PC-3 (cell line): ENCODE results near the gene DCAF6. TPM values are rescaled to one million over a fixed set of nuclear protein-coding genes. Genes with fewer than 3 reads are reported as not detected.

ENCODE experiments used
- ATAC-seq: fragments of 200-7000 bp; cut with Tn5 transposase; 2 replicates; pipeline ENCODE4 v1.9.1; 2020; ENCODE audit warnings: mild to moderate bottlenecking, moderate library complexity
- BruUV-seq: library from RNA; stranded (reverse); fragments of 400-500 nt; replicated peaks from 2 replicates; lab custom pipeline; 2021; lab: Mats Ljungman, UMichigan
- CTCF ChIA-PET: fragments of 300-600 bp; sonication (Branson Sonifier 250); formaldehyde crosslinking; loops from one replicate; lab custom pipeline; 2022; ENCODE audit warnings: antibody characterized with exemption; lab: Charles Lee
- POLR2A ChIA-PET: fragments of 300-600 bp; sonication (Branson Sonifier 250); formaldehyde crosslinking; loops from one replicate; lab custom pipeline; 2022; ENCODE audit warnings: antibody characterized with exemption; ENCODE audit not compliant: unreplicated experiment; lab: Charles Lee
- DNase-seq: peaks from one replicate; pipeline ENCODE4 v3.0.0-alpha.2; 2015
- H2AFZ ChIP-seq: fragments of 300-600 bp; sonication (generic); 2 replicates; pipeline ENCODE4 v1.6.0; 2016; ENCODE audit warnings: antibody characterized with exemption, low read length
- H3F3A ChIP-seq: fragments of 300-600 bp; sonication (generic); one replicate; pipeline ENCODE4 v1.6.0; 2017; ENCODE audit warnings: antibody characterized with exemption, low read length, control low read depth, mild to moderate bottlenecking; ENCODE audit not compliant: unreplicated experiment
- H3K27ac ChIP-seq: fragments of 300-600 bp; sonication (generic); 2 replicates; pipeline ENCODE4 v1.5.1; 2016; ENCODE audit warnings: mild to moderate bottlenecking, low read length
- H3K27me3 ChIP-seq: fragments of 300-600 bp; sonication (generic); 2 replicates; pipeline ENCODE4 v1.6.1; 2016; ENCODE audit warnings: low read length, mixed read lengths
- H3K36me3 ChIP-seq: fragments of 300-600 bp; sonication (generic); 2 replicates; pipeline ENCODE4 v1.6.1; 2016; ENCODE audit warnings: low read depth, mixed run types, low read length, mixed read lengths
- H3K4me1 ChIP-seq: fragments of 300-600 bp; sonication (generic); 2 replicates; pipeline ENCODE4 v1.5.1; 2016; ENCODE audit warnings: low read length; ENCODE audit not compliant: insufficient read depth
- H3K4me2 ChIP-seq: fragments of 300-600 bp; sonication (generic); 2 replicates; pipeline ENCODE4 v1.6.0; 2016; ENCODE audit warnings: low read length
- H3K4me3 ChIP-seq: fragments of 300-600 bp; sonication (generic); 2 replicates; pipeline ENCODE4 v1.5.1; 2016; ENCODE audit warnings: mild to moderate bottlenecking, low read length, mixed read lengths
- H3K79me2 ChIP-seq: fragments of 300-600 bp; sonication (generic); 2 replicates; pipeline ENCODE4 v1.6.1; 2017; ENCODE audit warnings: low read length, mixed read lengths
- H3K9ac ChIP-seq: fragments of 300-600 bp; sonication (generic); 2 replicates; pipeline ENCODE4 v1.6.0; 2016; ENCODE audit warnings: mild to moderate bottlenecking, low read length
- H3K9me2 ChIP-seq: fragments of 300-600 bp; sonication (generic); replicated peaks from 2 replicates; pipeline ENCODE4 v1.6.1; 2016; ENCODE audit warnings: mixed run types, low read length, mixed read lengths
- H3K9me3 ChIP-seq: fragments of 300-600 bp; sonication (generic); 2 replicates; pipeline ENCODE4 v1.6.1; 2016; ENCODE audit warnings: low read length, mixed read lengths
- H4K20me1 ChIP-seq: fragments of 300-600 bp; sonication (generic); 2 replicates; pipeline ENCODE4 v1.6.1; 2016; ENCODE audit warnings: low read length, mixed read lengths
- EZH2 ChIP-seq: fragments of 300-600 bp; sonication (generic); IDR thresholded peaks from one replicate; pipeline ENCODE4 v1.6.1; 2017; ENCODE audit warnings: antibody characterized with exemption, mild to moderate bottlenecking, low read length; ENCODE audit not compliant: unreplicated experiment
- EZH2phosphoT487 ChIP-seq: fragments of 300-600 bp; sonication (generic); IDR thresholded peaks from 2 replicates; pipeline ENCODE4 v1.6.1; 2018; ENCODE audit warnings: mild to moderate bottlenecking, antibody characterized with exemption, low read length, borderline replicate concordance
- intact Hi-C: fragments of 100-400 bp; cut with micrococcal nuclease; formaldehyde crosslinking; loops from 2 replicates; pipeline ENCODE4 v1.9.0; 2023
- total RNA-seq: library from RNA; depleted of rRNA; stranded (reverse); fragments of >200 nt; gene quantifications from 2 replicates; pipeline ENCODE4 v1.2.3, GENCODE V29; 2014
- TF ChIP-seq, protein P1 (sequence below): fragments of 300-600 bp; sonication (generic); conservative IDR thresholded peaks from 2 replicates; pipeline ENCODE4 v1.5.1; 2017; ENCODE audit warnings: antibody characterized with exemption, low read depth, mild to moderate bottlenecking, low read length

Gene DCAF6
- total RNA-seq, 1 experiment from 2014 or later: 29.1 TPM

DNA sequence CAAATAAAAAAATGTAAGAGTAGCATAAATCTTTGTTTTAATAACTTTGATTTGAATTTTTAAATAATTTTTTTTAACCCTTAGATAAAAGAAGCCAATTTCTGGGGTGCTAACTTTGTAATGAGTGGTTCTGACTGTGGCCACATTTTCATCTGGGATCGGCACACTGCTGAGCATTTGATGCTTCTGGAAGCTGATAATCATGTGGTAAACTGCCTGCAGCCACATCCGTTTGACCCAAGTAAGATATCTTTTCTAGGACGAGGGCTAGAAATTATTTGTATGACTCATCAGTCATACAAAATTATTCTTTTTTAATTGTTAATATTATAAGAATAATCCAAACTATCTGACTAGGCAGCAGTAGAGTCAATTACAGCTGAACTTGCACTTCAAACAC lies 129.0 kb downstream of the DCAF6 start:
- no peak overlapping the region for H2AFZ ChIP-seq
- H3K36me3 ChIP-seq: peaks cover 16% of the 10 kb centered on the region
- BruUV-seq: no TSS peak
- H3K27ac ChIP-seq: no peak overlapping the region
- no peak for DNase-seq
- POLR2A ChIA-PET: interaction anchor here (0.6 kb wide), 1 partner anchor 12 kb away, joined by 3 read pairs; no protein-coding TSS in a partner anchor
- no peak overlapping the region for H3K4me3 ChIP-seq
- no peaks in the 10 kb centered on the region for H3K79me2 ChIP-seq
- TF ChIP-seq EZH2: no peak
- TF ChIP-seq, protein P1, sequence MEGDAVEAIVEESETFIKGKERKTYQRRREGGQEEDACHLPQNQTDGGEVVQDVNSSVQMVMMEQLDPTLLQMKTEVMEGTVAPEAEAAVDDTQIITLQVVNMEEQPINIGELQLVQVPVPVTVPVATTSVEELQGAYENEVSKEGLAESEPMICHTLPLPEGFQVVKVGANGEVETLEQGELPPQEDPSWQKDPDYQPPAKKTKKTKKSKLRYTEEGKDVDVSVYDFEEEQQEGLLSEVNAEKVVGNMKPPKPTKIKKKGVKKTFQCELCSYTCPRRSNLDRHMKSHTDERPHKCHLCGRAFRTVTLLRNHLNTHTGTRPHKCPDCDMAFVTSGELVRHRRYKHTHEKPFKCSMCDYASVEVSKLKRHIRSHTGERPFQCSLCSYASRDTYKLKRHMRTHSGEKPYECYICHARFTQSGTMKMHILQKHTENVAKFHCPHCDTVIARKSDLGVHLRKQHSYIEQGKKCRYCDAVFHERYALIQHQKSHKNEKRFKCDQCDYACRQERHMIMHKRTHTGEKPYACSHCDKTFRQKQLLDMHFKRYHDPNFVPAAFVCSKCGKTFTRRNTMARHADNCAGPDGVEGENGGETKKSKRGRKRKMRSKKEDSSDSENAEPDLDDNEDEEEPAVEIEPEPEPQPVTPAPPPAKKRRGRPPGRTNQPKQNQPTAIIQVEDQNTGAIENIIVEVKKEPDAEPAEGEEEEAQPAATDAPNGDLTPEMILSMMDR: no peak
- TF ChIP-seq EZH2phosphoT487: no peak
- ATAC-seq: no peak
- no peaks in the 10 kb centered on the region for H3K27me3 ChIP-seq
- H3K9me2 ChIP-seq: no peaks in the 10 kb centered on the region
- H4K20me1 ChIP-seq: no peaks in the 10 kb centered on the region
- no peak overlapping the region for H3K9ac ChIP-seq
- CTCF ChIA-PET: no interaction called here
- no peaks in the 10 kb centered on the region for H3K9me3 ChIP-seq
- intact Hi-C loops: no loop called here
- H3K4me2 ChIP-seq: no peak overlapping the region
- no peaks in the 10 kb centered on the region for H3F3A ChIP-seq
- no peaks in the 10 kb centered on the region for H3K4me1 ChIP-seq

DNA sequence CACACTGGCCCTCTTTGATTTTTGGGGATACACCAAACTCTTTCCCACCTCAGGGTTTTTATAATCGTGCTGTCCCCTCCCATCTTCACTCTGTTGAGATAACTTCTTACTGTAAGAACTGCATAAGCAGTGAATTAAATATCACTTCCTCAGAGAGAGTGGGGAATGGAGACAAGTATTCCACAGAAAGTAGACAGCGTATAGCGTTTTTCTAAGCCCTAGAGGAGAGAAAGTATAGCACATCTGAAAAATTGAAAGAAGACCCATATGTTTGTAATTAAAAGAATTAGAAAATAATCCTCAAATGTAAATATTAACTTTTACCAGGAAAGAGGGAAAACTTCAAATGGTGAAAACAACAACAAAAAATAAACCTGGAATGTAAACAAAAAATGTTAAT lies 132.9 kb downstream of the DCAF6 start:
- CTCF ChIA-PET: no interaction called here
- Histone ChIP-seq H3K27me3 (no peaks in the 10 kb centered on the region), H3K9me2 (no peaks in the 10 kb centered on the region), H4K20me1 (no peaks in the 10 kb centered on the region), H3K4me1 (no peaks in the 10 kb centered on the region), H3K27ac (no peak overlapping the region), H3K36me3 (peaks cover 19% of the 10 kb centered on the region), H3F3A (no peaks in the 10 kb centered on the region), H2AFZ (no peak overlapping the region), H3K4me2 (no peak overlapping the region), H3K9ac (no peak overlapping the region), H3K79me2 (no peaks in the 10 kb centered on the region), H3K9me3 (no peaks in the 10 kb centered on the region), H3K4me3 (no peak overlapping the region)
- intact Hi-C loops: no loop called here
- POLR2A ChIA-PET: no interaction called here
- TF ChIP-seq EZH2 (no peak), EZH2phosphoT487 (no peak)
- TF ChIP-seq, protein P1: no peak; the same call in 1 of the 2 replicates
- no TSS peak for BruUV-seq
- DNase-seq (no peak), ATAC-seq (no peak)

DNA sequence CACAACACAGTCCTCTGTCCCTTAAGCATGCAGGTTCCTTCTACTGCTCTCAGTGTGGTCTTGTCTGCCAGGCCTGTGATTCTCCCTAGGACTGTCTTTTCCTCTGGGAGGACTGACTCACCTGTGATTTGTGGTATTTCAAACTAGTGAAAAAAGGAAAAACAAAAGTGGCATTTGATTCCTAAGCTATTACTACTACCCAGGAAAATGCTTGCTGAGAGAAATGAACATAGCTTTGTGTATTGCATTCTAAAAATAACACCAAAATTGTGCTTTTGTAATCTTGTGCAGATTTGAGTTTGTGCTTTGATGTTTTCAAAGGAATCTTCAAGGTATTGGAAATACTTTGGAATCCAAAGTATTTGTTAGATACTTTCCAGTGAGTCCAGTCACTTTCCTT lies 143.3 kb downstream of the DCAF6 start:
- H3K27me3 ChIP-seq: no peaks in the 10 kb centered on the region

More for the DNA sequence above, 143.3 kb downstream of the DCAF6 start:
- no TSS peak for BruUV-seq
- DNase-seq (peak; percentile 60), ATAC-seq (peak; percentile 45)
- Histone ChIP-seq H2AFZ (no peak overlapping the region), H3K4me1 (peaks cover 6% of the 10 kb centered on the region; the same call in 1 of the 2 replicates), H3K4me2 (no peak overlapping the region), H3K9me2 (no peaks in the 10 kb centered on the region), H3K4me3 (no peak overlapping the region), H3K9me3 (no peaks in the 10 kb centered on the region), H3K36me3 (peaks cover 7% of the 10 kb centered on the region; the same call in 1 of the 2 replicates), H3K9ac (no peak overlapping the region), H3F3A (no peaks in the 10 kb centered on the region), H3K27ac (no peak overlapping the region), H4K20me1 (no peaks in the 10 kb centered on the region), H3K79me2 (no peaks in the 10 kb centered on the region)
- intact Hi-C loops: loop anchor here (5.0 kb wide), 2 partner anchors 142 to 262 kb away; partner anchors contain the start of genes DCAF6 and MPC2
- ChIA-PET CTCF (interaction anchor here (1.0 kb wide), 1 partner anchor 145 kb away, joined by 4 read pairs; no protein-coding TSS in a partner anchor), POLR2A (no interaction called here)
- TF ChIP-seq, protein P1: no peak
- TF ChIP-seq EZH2 (no peak), EZH2phosphoT487 (no peak)
